GM06990 (cell line): ENCODE results near the gene ZNF581.

Experiments used
- DNase-seq: peaks from one replicate; pipeline ENCODE4 v3.0.0-alpha.2; 2011; ENCODE audit not compliant: insufficient read length; ENCODE audit errors: extremely low read depth
- H3K27me3 ChIP-seq: replicated peaks from 2 replicates; pipeline ENCODE4 v1.6.0; 2011; ENCODE audit warnings: low read length; ENCODE audit not compliant: control insufficient read depth, insufficient read depth
- H3K36me3 ChIP-seq: 2 replicates; pipeline ENCODE4 v1.5.1; 2011; ENCODE audit warnings: low read length; ENCODE audit not compliant: control insufficient read depth, insufficient read depth
- H3K4me3 ChIP-seq: replicated peaks from 2 replicates; pipeline ENCODE4 v1.5.1; 2011; ENCODE audit warnings: low read depth, mild to moderate bottlenecking, control low read depth, low read length
- TF ChIP-seq, protein P1 (sequence below): IDR thresholded peaks from 2 replicates; pipeline ENCODE4 v1.5.1; 2011; ENCODE audit warnings: low read length, control low read depth, mild to moderate bottlenecking, inconsistent platforms; ENCODE audit not compliant: insufficient read depth, poor library complexity, severe bottlenecking

Gene ZNF581

DNA sequence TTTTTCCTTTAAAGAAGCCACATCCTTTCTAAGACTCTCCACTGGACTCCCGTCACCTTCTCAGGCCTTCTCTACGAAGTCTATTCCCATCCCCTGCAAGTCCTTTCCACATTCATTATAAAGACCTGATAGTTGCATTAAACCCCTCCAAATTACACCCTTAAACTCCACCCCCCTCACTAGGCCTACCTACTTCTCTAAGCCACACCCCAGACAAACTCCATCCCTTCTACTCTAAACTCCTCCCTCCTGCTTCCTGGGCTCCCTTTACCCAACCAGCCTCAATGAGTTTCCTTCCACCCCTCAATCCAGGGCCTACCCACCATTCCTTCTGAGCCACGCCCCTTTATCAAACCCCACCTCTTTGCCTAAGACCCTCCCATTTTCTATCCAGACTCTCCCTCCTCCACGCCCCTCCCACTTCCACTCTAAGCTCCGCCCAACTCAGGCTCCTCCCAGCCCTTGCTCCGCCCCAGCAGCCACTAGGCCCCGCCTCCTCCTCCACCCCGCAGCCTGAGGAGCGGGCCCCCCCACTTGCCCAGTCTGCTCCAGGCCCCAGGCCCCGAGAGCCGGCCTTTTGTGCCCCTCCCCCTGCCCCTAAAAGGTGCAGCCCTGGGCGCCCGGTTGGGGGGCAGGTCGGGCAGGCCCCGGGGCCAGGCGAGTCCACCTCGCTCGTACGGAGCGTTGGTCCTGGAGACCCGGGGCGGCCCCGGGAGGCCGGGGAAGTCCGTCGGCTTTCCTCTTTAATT is 44.6 kb upstream of the ZNF581 start:
- Histone ChIP-seq H3K4me3 (peak overlapping the region; percentile 87), H3K27me3 (no peaks in the 10 kb centered on the region), H3K36me3 (peaks cover 12% of the 10 kb centered on the region)
- DNase-seq, result peak; percentile 93
- TF ChIP-seq, protein P1, sequence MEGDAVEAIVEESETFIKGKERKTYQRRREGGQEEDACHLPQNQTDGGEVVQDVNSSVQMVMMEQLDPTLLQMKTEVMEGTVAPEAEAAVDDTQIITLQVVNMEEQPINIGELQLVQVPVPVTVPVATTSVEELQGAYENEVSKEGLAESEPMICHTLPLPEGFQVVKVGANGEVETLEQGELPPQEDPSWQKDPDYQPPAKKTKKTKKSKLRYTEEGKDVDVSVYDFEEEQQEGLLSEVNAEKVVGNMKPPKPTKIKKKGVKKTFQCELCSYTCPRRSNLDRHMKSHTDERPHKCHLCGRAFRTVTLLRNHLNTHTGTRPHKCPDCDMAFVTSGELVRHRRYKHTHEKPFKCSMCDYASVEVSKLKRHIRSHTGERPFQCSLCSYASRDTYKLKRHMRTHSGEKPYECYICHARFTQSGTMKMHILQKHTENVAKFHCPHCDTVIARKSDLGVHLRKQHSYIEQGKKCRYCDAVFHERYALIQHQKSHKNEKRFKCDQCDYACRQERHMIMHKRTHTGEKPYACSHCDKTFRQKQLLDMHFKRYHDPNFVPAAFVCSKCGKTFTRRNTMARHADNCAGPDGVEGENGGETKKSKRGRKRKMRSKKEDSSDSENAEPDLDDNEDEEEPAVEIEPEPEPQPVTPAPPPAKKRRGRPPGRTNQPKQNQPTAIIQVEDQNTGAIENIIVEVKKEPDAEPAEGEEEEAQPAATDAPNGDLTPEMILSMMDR, result no peak

- TF ChIP-seq, protein P1, result no peak
- Histone ChIP-seq H3K4me3 (peak within 1 kb of the TSS; percentile 87), H3K27me3 (no peaks in the 10 kb centered on the region), H3K36me3 (peaks cover 12% of the 10 kb centered on the region)
- peak; percentile 97 for DNase-seq
These were observed 44.0 kb upstream of the ZNF581 start, which contains the start of gene FIZ1 for GRCh38 chr19:55599468-55599841. TSS of gene FIZ1 (minus strand) at chr19:55599517. CDS start at chr19:55597865, 1,652 bp downstream.

DNA sequence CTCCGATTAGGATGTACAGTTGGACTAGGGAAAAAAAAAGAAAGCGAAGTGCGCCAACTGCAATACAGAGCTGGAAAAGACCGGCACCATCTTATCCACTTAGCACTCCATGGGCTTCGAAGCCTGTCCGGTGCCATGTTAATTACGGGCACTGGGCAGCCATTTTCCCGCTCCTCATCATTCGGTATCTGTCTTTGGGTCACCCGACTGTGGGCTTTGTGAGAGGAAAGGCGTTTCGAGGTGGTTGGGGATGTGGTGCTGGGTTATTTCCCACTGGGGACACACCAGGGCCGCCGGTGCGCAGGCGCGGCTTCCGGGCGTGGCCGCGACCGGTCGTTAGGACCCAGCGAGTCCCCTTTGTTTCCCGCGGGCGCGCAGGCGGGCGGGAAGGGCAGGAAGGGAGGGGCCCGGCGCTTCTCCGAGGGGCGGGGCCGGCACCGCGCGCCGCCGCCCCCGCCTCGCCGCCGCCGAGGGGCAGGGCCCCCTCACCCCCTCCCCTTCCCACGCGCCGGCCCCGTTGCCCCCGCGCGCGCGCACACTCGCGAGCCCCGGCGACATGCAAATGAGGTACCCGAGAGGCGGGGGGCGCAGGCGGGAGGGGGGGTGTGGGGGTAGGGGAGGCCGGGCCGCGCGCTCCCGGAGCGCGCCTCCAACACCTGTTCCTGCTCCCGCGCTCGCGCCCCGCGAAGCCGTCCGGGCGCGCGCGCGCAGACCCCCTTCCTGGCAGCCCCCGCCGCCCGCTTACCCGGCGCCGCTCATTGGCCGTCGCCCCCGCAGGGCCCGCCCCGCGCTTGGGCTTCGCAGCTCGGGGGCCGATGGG is 43.4 kb upstream of the ZNF581 start, which contains the start of gene ZNF524:
Gene ZNF524, plus strand, starts transcription at position 447 of the 820 bp plus-strand sequence. CDS start 1,825 bp downstream, outside the sequence.
- TF ChIP-seq, protein P1, result no peak
- peak; percentile 95 for DNase-seq
- Histone ChIP-seq H3K27me3 (no peaks in the 10 kb centered on the region), H3K36me3 (peaks cover 11% of the 10 kb centered on the region), H3K4me3 (peak within 1 kb of the TSS; percentile 87)

DNA sequence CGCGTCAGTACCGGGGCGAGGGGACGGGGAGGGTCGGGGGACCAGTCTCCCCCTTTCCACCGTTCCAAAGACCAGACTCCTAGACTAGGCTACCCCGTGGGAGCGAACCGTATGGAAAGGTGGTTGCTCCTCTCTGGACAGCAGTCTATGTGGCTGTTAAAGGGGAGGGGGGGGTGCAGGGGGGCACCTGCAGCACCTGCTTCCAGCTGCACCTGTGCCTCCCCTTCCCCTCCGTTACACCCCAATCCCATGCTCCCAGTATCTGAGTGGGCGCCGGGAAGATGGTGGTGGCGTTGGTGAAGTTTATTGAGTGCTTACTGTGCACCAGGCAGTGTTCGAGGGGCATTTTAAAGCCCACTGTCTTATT is 42.8 kb upstream of the ZNF581 start:
- Histone ChIP-seq H3K4me3 (peak overlapping the region; percentile 87), H3K36me3 (peaks cover 10% of the 10 kb centered on the region), H3K27me3 (no peaks in the 10 kb centered on the region)
- no peak for DNase-seq
- TF ChIP-seq, protein P1, result no peak

- no peak for DNase-seq
- TF ChIP-seq, protein P1, result no peak
- Histone ChIP-seq H3K4me3 (peak overlapping the region; percentile 87), H3K27me3 (no peaks in the 10 kb centered on the region), H3K36me3 (peaks cover 10% of the 10 kb centered on the region)
These were observed 42.4 kb upstream of the ZNF581 start for GRCh38 chr19:55601084-55601483.
